C4-2B (cell line): ENCODE data around the gene FGD2.

Experiments used
- CTCF ChIP-seq: fragments of 450-650 bp; conservative IDR thresholded peaks from 2 replicates; pipeline ENCODE4 v1.5.1; 2017; ENCODE audit warnings: mild to moderate bottlenecking
- ZFX ChIP-seq: fragments of 450-650 bp; IDR thresholded peaks from 2 replicates; pipeline ENCODE4 v1.6.1; 2017

DNA sequence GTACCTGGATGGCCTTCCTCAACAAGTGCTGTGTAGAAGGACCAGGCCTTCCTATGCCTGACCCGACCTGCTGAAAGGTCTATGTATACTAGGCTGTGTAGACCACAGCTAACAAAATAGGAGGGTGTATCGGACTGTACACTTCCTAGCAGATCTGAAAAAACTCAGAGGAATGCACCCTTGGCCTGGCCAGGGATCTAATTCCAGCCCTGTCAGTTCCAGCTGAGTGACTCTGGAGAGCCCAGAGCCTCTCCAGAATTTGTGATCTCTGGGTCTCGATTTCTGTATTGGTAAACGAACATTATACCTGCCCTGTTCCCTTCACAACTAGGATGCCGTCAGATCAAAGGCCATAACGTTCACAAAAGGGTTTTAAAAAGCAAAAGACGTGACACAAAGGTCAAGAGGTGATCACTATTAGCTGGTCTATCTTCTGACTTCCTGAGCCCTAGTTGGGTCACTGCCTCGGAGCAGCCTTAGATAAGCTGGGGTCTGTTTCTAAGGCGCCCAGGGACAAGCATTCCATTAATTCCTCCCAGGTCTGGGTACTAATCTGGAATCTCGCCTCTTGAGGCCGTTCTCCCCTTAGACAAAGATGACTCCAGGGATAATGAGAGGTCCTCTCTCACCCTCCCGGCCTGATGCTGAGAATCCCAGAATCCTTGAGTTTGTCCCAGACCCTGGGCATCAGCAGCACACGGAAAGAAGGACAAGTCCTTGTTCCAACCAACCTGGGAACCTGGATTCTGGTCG is 33.4 kb upstream of the FGD2 start:
- TF ChIP-seq CTCF = no peak
- TF ChIP-seq ZFX = no peak
